SK-N-SH (cell line): ENCODE data around the gene WWTR1. TPM values are rescaled to one million over a fixed set of nuclear protein-coding genes. Genes with fewer than 3 reads are reported as not detected.

ENCODE experiments used
- CTCF ChIA-PET: fragments of 300-600, 350-600 bp; formaldehyde crosslinking; extraction: SDS; loops from one replicate; lab custom pipeline; 2021; lab: Yijun Ruan, JAX
- POLR2A ChIA-PET: fragments of 350-600 bp; sonication (Branson Sonifier 250); formaldehyde crosslinking; extraction: SDS; loops from one replicate; lab custom pipeline; 2020; ENCODE audit warnings: antibody characterized with exemption, inconsistent platforms; lab: Yijun Ruan, JAX
- DNase-seq: peaks from one replicate; pipeline ENCODE4 v3.0.0; 2012
- H2AFZ ChIP-seq: fragments of 200-600 bp; sonication (generic); 2 replicates; pipeline ENCODE4 v1.8.1; 2016; ENCODE audit warnings: antibody characterized with exemption, mild to moderate bottlenecking, low read depth
- H3F3A ChIP-seq: fragments of 200-600 bp; sonication (generic); replicated peaks from 2 replicates; pipeline ENCODE3; 2016; ENCODE audit warnings: antibody characterized with exemption, mild to moderate bottlenecking; ENCODE audit not compliant: insufficient read depth
- H3K27ac ChIP-seq, 2 experiments: fragments of 200-500 bp in 1 of 2; fragments of 200-600 bp in 1 of 2; sonication (Bioruptor generic) in 1 of 2; sonication (generic), shearing (Covaris generic) in 1 of 2; 2 replicates each; pipeline versions ENCODE4 v1.5.1 to v1.6.1; 2014 to 2016; ENCODE audit warnings: low read depth in 2 of 2, inconsistent platforms in 1 of 2, low read length in 1 of 2, mild to moderate bottlenecking in 1 of 2, mixed read lengths in 1 of 2
- H3K27me3 ChIP-seq: fragments of 200-600 bp; sonication (generic), shearing (Covaris generic); 2 replicates; pipeline ENCODE4 v1.6.1; 2016; ENCODE audit warnings: mixed run types; ENCODE audit not compliant: insufficient read depth
- H3K36me3 ChIP-seq, 2 experiments: fragments of 200-500 bp in 1 of 2; fragments of 200-600 bp in 1 of 2; sonication (Bioruptor generic) in 1 of 2; sonication (generic) in 1 of 2; replicated peaks in 1 of 2; 2 replicates each; pipeline versions ENCODE3 to v1.5.1; 2014 to 2016; ENCODE audit warnings: low read length in 1 of 2, mild to moderate bottlenecking in 1 of 2; ENCODE audit not compliant: insufficient read depth in 2 of 2, control insufficient read depth in 1 of 2
- H3K4me1 ChIP-seq, 2 experiments: fragments of 200-500 bp in 1 of 2; fragments of 200-600 bp in 1 of 2; sonication (Bioruptor generic) in 1 of 2; sonication (generic), shearing (Covaris generic) in 1 of 2; 2 replicates each; pipeline versions ENCODE4 v1.5.1 to v1.6.1; 2014 to 2016; ENCODE audit warnings: low read depth in 1 of 2, low read length in 1 of 2, mixed run types in 1 of 2; ENCODE audit not compliant: insufficient read depth in 2 of 2, control insufficient read depth in 1 of 2
- H3K4me2 ChIP-seq: fragments of 200-600 bp; sonication (generic), shearing (Covaris generic); 2 replicates; pipeline ENCODE4 v1.6.1; 2017; ENCODE audit warnings: mixed run types
- H3K4me3 ChIP-seq, 2 experiments: fragments of 200-500 bp in 1 of 2; fragments of 200-600 bp in 1 of 2; sonication (Bioruptor generic) in 1 of 2; sonication (generic), shearing (Covaris generic) in 1 of 2; 2 replicates each; pipeline versions ENCODE4 v1.5.1 to v1.8.1; 2014 to 2016; ENCODE audit warnings: low read depth in 2 of 2, inconsistent platforms in 1 of 2, low read length in 1 of 2, mild to moderate bottlenecking in 1 of 2, mixed read lengths in 1 of 2, moderate library complexity in 1 of 2
- H3K79me2 ChIP-seq: fragments of 200-600 bp; sonication (generic); 2 replicates; pipeline ENCODE4 v1.8.1; 2017; ENCODE audit warnings: mild to moderate bottlenecking; ENCODE audit not compliant: insufficient read depth
- H3K9ac ChIP-seq: fragments of 200-600 bp; sonication (generic); 2 replicates; pipeline ENCODE4 v1.6.1; 2017; ENCODE audit warnings: mixed run types
- H3K9me2 ChIP-seq: fragments of 200-600 bp; sonication (generic); 2 replicates; pipeline ENCODE4 v1.6.1; 2017; ENCODE audit warnings: mixed run types
- H3K9me3 ChIP-seq: fragments of 200-600 bp; sonication (generic); 2 replicates; pipeline ENCODE4 v1.6.1; 2017; ENCODE audit warnings: mixed run types, mild to moderate bottlenecking, moderate library complexity
- H4K20me1 ChIP-seq: fragments of 200-600 bp; sonication (generic); 2 replicates; pipeline ENCODE4 v1.6.1; 2017; ENCODE audit warnings: mild to moderate bottlenecking, mixed run types; ENCODE audit not compliant: insufficient read depth
- CHD2 ChIP-seq: fragments of 150-350 bp; IDR thresholded peaks from 2 replicates; pipeline ENCODE4 v1.6.1; 2018; ENCODE audit warnings: low read length; ENCODE audit not compliant: partially characterized antibody
- CTCF ChIP-seq: fragments of 200-600 bp; sonication (generic); IDR thresholded peaks from 2 replicates; pipeline ENCODE4 v1.6.1; 2017; ENCODE audit warnings: antibody characterized with exemption, mild to moderate bottlenecking, moderate library complexity
- ELF1 ChIP-seq: IDR thresholded peaks from 2 replicates; pipeline ENCODE4 v1.4.0; 2012
- MXI1 ChIP-seq: IDR thresholded peaks from 2 replicates; pipeline ENCODE4 v1.6.1; 2012; ENCODE audit warnings: mild to moderate bottlenecking, low read depth, low read length, improper control_type of control experiment
- NRF1 ChIP-seq: IDR thresholded peaks from 2 replicates; pipeline ENCODE4 v1.6.1; 2012; ENCODE audit warnings: low read depth, mild to moderate bottlenecking, low read length
- PBX3 ChIP-seq: IDR thresholded peaks from 2 replicates; pipeline ENCODE4; 2012
- REST ChIP-seq: IDR thresholded peaks from 2 replicates; pipeline ENCODE4 v1.6.1; 2012; ENCODE audit warnings: mild to moderate bottlenecking, low read depth, low read length, moderate library complexity
- RXRA ChIP-seq: IDR thresholded peaks from 2 replicates; pipeline ENCODE4 v1.4.0; 2012; ENCODE audit warnings: low read depth, mild to moderate bottlenecking, borderline replicate concordance
- TAF1 ChIP-seq: IDR thresholded peaks from 2 replicates; pipeline ENCODE4 v1.6.1; 2012; ENCODE audit warnings: low read depth, mild to moderate bottlenecking, low read length, moderate library complexity, borderline replicate concordance
- TCF12 ChIP-seq: IDR thresholded peaks from 2 replicates; pipeline ENCODE4 v1.4.0; 2012
- TEAD4 ChIP-seq: IDR thresholded peaks from 2 replicates; pipeline ENCODE4 v1.4.0; 2012; ENCODE audit warnings: mild to moderate bottlenecking, borderline replicate concordance; ENCODE audit not compliant: insufficient read depth
- YY1 ChIP-seq: IDR thresholded peaks from 2 replicates; pipeline ENCODE4 v1.4.0; 2012; ENCODE audit warnings: low read depth, mild to moderate bottlenecking
- WGBS: methylation state at CpG from one replicate; pipeline ENCODE4 v1.1.6; 2017; ENCODE audit warnings: low lambda C conversion rate; 5-methylcytosine and 5-hydroxymethylcytosine counted together
- polyA plus RNA-seq, 3 experiments: library from polyadenylated mRNA; depleted of rRNA; stranded (reverse); fragments of >200 nt; gene quantifications; 2 replicates each; pipeline ENCODE4 v1.2.3, GENCODE V29; 2012

WWTR1 gene
- polyA plus RNA-seq, 1 of the 3 experiments (the other 2 are of a cell fraction) = 60.6 TPM

- Histone ChIP-seq H3K27ac (no peak overlapping the region), H3K79me2 (peaks cover 99% of the 10 kb centered on the region), H3K4me3 (no peak overlapping the region), H2AFZ (no peak overlapping the region), H4K20me1 (peaks cover 11% of the 10 kb centered on the region; the same call in 1 of the 2 replicates), H3K9me3 (no peaks in the 10 kb centered on the region), H3F3A (no peaks in the 10 kb centered on the region), H3K9ac (no peak overlapping the region), H3K4me2 (no peak overlapping the region), H3K27me3 (no peaks in the 10 kb centered on the region), H3K4me1 (peaks cover 0 to 21% of the 10 kb centered on the region in 2 experiments; a peak in 3 of 4 replicates), H3K9me2 (no peaks in the 10 kb centered on the region), H3K36me3 (peaks cover 14 to 46% of the 10 kb centered on the region in 2 experiments)
- ChIA-PET CTCF (no interaction called here), POLR2A (no interaction called here)
- TF ChIP-seq MXI1 (no peak), CHD2 (no peak), NRF1 (no peak), TCF12 (no peak), CTCF (no peak), RXRA (no peak), YY1 (no peak), ELF1 (no peak), TAF1 (no peak), PBX3 (no peak), REST (no peak), TEAD4 (no peak)
- WGBS = 88% methylated on average over 4 of the region's 4 CpGs
- no peak for DNase-seq
Measured at GRCh38 chr3:149647285-149647684, 10.5 kb downstream of the WWTR1 start.
